OCI-LY7 (cell line): Measurements from ENCODE around the gene CRIP2. TPM values are rescaled to one million over a fixed set of nuclear protein-coding genes. Genes with fewer than 3 reads are reported as not detected.

ENCODE experiments used
- BruUV-seq: library from RNA; stranded (reverse); fragments of 400-500 nt; replicated peaks from 2 replicates; lab custom pipeline; 2021; lab: Mats Ljungman, UMichigan
- CTCF ChIA-PET: fragments of 300-600 bp; sonication (Branson Sonifier 250); formaldehyde crosslinking; loops from one replicate; lab custom pipeline; 2022; ENCODE audit warnings: antibody characterized with exemption; ENCODE audit not compliant: unreplicated experiment; lab: Charles Lee
- POLR2A ChIA-PET: fragments of 300-600 bp; sonication (Branson Sonifier 250); formaldehyde crosslinking; loops from one replicate; lab custom pipeline; 2022; ENCODE audit warnings: antibody characterized with exemption; lab: Charles Lee
- DNase-seq: peaks from one replicate; pipeline ENCODE4 v3.0.0-alpha.2; 2015; ENCODE audit warnings: low spot score
- H2AFZ ChIP-seq: fragments of 200-600 bp; sonication (generic), shearing (Covaris generic); 2 replicates; pipeline ENCODE4 v1.6.1; 2014; ENCODE audit warnings: mild to moderate bottlenecking, antibody characterized with exemption, low read length, moderate library complexity
- H3K27ac ChIP-seq: fragments of 200-600 bp; sonication (generic); 2 replicates; pipeline ENCODE4 v1.5.1; 2014; ENCODE audit warnings: mixed run types, low read depth, mild to moderate bottlenecking, moderate library complexity, low read length, inconsistent platforms; ENCODE audit not compliant: poor library complexity, severe bottlenecking
- H3K36me3 ChIP-seq: fragments of 200-600 bp; sonication (generic); 2 replicates; pipeline ENCODE4 v1.6.1; 2014; ENCODE audit warnings: mild to moderate bottlenecking, antibody characterized with exemption, low read length, moderate library complexity, mixed read lengths; ENCODE audit not compliant: insufficient read depth
- H3K4me1 ChIP-seq: fragments of 200-600 bp; sonication (generic); 2 replicates; pipeline ENCODE4 v1.5.1; 2014; ENCODE audit warnings: mild to moderate bottlenecking, low read length; ENCODE audit not compliant: insufficient read depth, poor library complexity, severe bottlenecking
- H3K4me2 ChIP-seq: fragments of 200-600 bp; sonication (generic); 2 replicates; pipeline ENCODE4 v1.6.1; 2014; ENCODE audit warnings: mild to moderate bottlenecking, low read length
- H3K4me3 ChIP-seq: fragments of 200-600 bp; sonication (generic); 2 replicates; pipeline ENCODE4 v1.5.1; 2014; ENCODE audit warnings: mild to moderate bottlenecking, low read depth, low read length; ENCODE audit not compliant: poor library complexity, severe bottlenecking
- H3K79me2 ChIP-seq: fragments of 200-600 bp; sonication (generic); 2 replicates; pipeline ENCODE4 v1.6.1; 2016; ENCODE audit warnings: low read depth, mild to moderate bottlenecking, low read length, moderate library complexity, mixed read lengths; ENCODE audit not compliant: insufficient read depth
- H3K9me2 ChIP-seq: fragments of 200-600 bp; sonication (generic); 2 replicates; pipeline ENCODE4 v1.6.1; 2016; ENCODE audit warnings: mild to moderate bottlenecking, low read length, mixed read lengths; ENCODE audit not compliant: insufficient read depth
- H3K9me3 ChIP-seq: fragments of 200-600 bp; sonication (generic); 2 replicates; pipeline ENCODE4 v1.6.1; 2014; ENCODE audit warnings: mild to moderate bottlenecking, mixed run types, low read length, mixed read lengths
- H4K20me1 ChIP-seq: fragments of 200-600 bp; sonication (generic); 2 replicates; pipeline ENCODE4 v1.6.1; 2014; ENCODE audit warnings: mild to moderate bottlenecking, antibody characterized with exemption, low read length, moderate library complexity, mixed read lengths; ENCODE audit not compliant: insufficient read depth
- EZH2phosphoT487 ChIP-seq: fragments of 200-600 bp; sonication (generic); IDR thresholded peaks from 2 replicates; pipeline ENCODE4 v1.6.1; 2018; ENCODE audit warnings: low read depth, borderline replicate concordance, mild to moderate bottlenecking, mixed run types, antibody characterized with exemption, low read length, moderate library complexity, mixed read lengths
- intact Hi-C: fragments of 100-400 bp; cut with micrococcal nuclease; formaldehyde crosslinking; loops from one replicate; pipeline ENCODE4 v1.10.0; 2022; ENCODE audit not compliant: unreplicated experiment
- total RNA-seq, 2 experiments: library from RNA; depleted of rRNA in 1 of 2; stranded (reverse); fragments of >200 nt in 1 of 2; shearing (Covaris generic) in 1 of 2; gene quantifications; 2 replicates each; pipeline ENCODE4 v1.2.3, GENCODE V29; 2014 to 2022
- TF ChIP-seq, protein P1 (sequence below): fragments of 200-600 bp; sonication (generic); conservative IDR thresholded peaks from 2 replicates; pipeline ENCODE4 v1.5.1; 2014; ENCODE audit warnings: mild to moderate bottlenecking, antibody characterized with exemption, low read length, moderate library complexity, mixed read lengths

Gene CRIP2
- total RNA-seq, 2 experiments from 2014 or later: not detected

DNA sequence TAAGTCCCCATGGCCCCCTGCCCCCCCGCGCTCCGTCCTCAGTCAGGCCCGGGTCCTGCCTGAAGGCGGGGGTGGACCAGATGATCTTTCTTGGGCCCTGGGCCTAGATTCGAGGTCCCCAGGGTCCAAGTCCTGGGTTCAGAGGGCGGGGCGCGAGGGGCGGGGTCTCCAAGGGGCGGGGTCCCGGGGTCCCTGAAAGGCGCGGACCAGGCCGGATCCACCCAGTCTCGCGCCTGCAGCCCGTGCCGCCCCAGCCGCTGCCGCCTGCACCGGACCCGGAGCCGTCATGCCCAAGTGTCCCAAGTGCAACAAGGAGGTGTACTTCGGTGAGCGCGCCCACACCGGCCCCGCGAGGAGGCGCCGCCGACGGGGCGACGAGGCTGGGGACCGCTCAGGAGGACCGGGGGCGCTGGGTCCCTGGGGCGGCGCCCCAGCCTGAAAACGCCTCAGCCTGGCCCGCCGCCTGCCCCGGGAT, 12.4 kb downstream of the CRIP2 start:
- no TSS peak for BruUV-seq
- Histone ChIP-seq H3K4me3 (peak overlapping the region; percentile 35), H3K79me2 (0 out of 2 replicates have a peak, but pooled peaks cover 4% of the 10 kb centered on the region), H3K27ac (no peak overlapping the region), H3K4me2 (peak overlapping the region; percentile 60), H2AFZ (no peak overlapping the region), H3K4me1 (peaks cover 32% of the 10 kb centered on the region), H3K9me3 (no peaks in the 10 kb centered on the region), H3K9me2 (no peaks in the 10 kb centered on the region), H4K20me1 (no peaks in the 10 kb centered on the region; the same call in 1 of the 2 replicates), H3K36me3 (peaks cover 1% of the 10 kb centered on the region; the same call in 1 of the 2 replicates)
- ChIA-PET CTCF (no interaction called here), POLR2A (no interaction called here)
- intact Hi-C loops: no loop called here
- DNase-seq: no peak
- TF ChIP-seq, protein P1, sequence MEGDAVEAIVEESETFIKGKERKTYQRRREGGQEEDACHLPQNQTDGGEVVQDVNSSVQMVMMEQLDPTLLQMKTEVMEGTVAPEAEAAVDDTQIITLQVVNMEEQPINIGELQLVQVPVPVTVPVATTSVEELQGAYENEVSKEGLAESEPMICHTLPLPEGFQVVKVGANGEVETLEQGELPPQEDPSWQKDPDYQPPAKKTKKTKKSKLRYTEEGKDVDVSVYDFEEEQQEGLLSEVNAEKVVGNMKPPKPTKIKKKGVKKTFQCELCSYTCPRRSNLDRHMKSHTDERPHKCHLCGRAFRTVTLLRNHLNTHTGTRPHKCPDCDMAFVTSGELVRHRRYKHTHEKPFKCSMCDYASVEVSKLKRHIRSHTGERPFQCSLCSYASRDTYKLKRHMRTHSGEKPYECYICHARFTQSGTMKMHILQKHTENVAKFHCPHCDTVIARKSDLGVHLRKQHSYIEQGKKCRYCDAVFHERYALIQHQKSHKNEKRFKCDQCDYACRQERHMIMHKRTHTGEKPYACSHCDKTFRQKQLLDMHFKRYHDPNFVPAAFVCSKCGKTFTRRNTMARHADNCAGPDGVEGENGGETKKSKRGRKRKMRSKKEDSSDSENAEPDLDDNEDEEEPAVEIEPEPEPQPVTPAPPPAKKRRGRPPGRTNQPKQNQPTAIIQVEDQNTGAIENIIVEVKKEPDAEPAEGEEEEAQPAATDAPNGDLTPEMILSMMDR: no peak

DNA sequence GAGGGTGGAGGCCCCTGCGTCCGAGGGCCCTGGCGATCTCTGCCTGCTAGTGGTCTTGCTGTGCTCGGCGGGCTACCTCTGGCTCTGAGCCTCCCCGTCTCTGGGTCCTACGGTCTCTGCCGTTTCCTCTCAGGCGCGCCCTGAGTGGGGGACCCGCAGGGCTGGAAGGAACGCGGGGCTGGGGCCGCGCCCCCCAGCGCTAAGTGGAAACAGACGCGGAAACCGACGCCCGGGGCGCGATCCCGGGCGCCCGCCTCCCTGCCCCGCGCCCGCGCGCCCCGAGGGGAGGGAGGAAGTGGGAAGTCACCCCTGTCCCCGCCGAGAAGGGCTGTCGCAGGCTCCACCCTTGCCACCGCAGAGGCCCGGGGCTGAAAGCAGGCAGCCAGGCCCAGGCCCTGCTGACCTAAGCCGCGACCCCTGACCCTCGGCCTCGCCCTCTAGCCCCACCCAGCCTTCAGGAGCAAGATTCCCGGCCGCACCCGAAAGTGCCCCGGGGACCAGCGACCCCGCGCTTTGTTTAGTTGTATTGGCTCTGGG, 12.9 kb downstream of the CRIP2 start:
- no TSS peak for BruUV-seq
- POLR2A ChIA-PET: no interaction called here
- CTCF ChIA-PET: no interaction called here
- no peak for DNase-seq
- Histone ChIP-seq H3K79me2 (0 out of 2 replicates have a peak, but pooled peaks cover 6% of the 10 kb centered on the region), H3K36me3 (peaks cover 7% of the 10 kb centered on the region; the same call in 1 of the 2 replicates), H2AFZ (no peak overlapping the region), H3K4me3 (peak overlapping the region; percentile 35), H3K9me2 (no peaks in the 10 kb centered on the region), H3K9me3 (no peaks in the 10 kb centered on the region), H3K4me2 (peak overlapping the region; percentile 60), H3K27ac (no peak overlapping the region), H3K4me1 (peaks cover 35% of the 10 kb centered on the region), H4K20me1 (peaks cover under 1% of the 10 kb centered on the region; the same call in 1 of the 2 replicates)
- intact Hi-C loops: no loop called here
- TF ChIP-seq, protein P1: no peak
- TF ChIP-seq EZH2phosphoT487: no peak
